HEK293T (cell line): ENCODE measurements around the gene IFNLR1.

ENCODE experiments used
- CTCF ChIA-PET: fragments of 350-600 bp; formaldehyde crosslinking; extraction: SDS; loops from one replicate; lab custom pipeline; 2021; ENCODE audit warnings: antibody characterized with exemption, inconsistent platforms; lab: Yijun Ruan, JAX
- POLR2A ChIA-PET: fragments of 350-600 bp; formaldehyde crosslinking; extraction: SDS; loops from one replicate; lab custom pipeline; 2020; ENCODE audit warnings: antibody characterized with exemption, inconsistent platforms; lab: Yijun Ruan, JAX
- DNase-seq: peaks from one replicate; pipeline ENCODE4 v3.0.0; 2012; ENCODE audit warnings: mixed read lengths; ENCODE audit errors: extremely low spot score
- ARNT ChIP-seq: fragments of 450-650 bp; IDR thresholded peaks from 2 replicates; pipeline ENCODE4 v1.6.1; 2017; ENCODE audit warnings: mild to moderate bottlenecking
- BHLHE40 ChIP-seq: fragments of 450-650 bp; IDR thresholded peaks from 2 replicates; pipeline ENCODE4 v1.6.1; 2016; ENCODE audit warnings: mild to moderate bottlenecking, moderate library complexity, borderline replicate concordance
- CTBP1 ChIP-seq: fragments of 450-650 bp; IDR thresholded peaks from 2 replicates; pipeline ENCODE4 v1.6.1; 2016; ENCODE audit warnings: borderline replicate concordance
- ELF4 ChIP-seq: fragments of 450-650 bp; IDR thresholded peaks from 2 replicates; pipeline ENCODE4 v1.6.1; 2017; ENCODE audit warnings: antibody characterized with exemption
- FOXA1 ChIP-seq: fragments of 450-650 bp; IDR thresholded peaks from 2 replicates; pipeline ENCODE4 v1.6.1; 2016; ENCODE audit warnings: mild to moderate bottlenecking
- FOXK2 ChIP-seq: fragments of 450-650 bp; IDR thresholded peaks from 2 replicates; pipeline ENCODE4 v1.6.1; 2016; ENCODE audit warnings: mild to moderate bottlenecking
- FOXM1 ChIP-seq: fragments of 450-650 bp; IDR thresholded peaks from 2 replicates; pipeline ENCODE4 v1.6.1; 2017; ENCODE audit warnings: mild to moderate bottlenecking, borderline replicate concordance
- HDGF ChIP-seq: fragments of 450-650 bp; IDR thresholded peaks from 2 replicates; pipeline ENCODE4 v1.6.1; 2017; ENCODE audit warnings: antibody characterized with exemption, borderline replicate concordance
- L3MBTL2 ChIP-seq: fragments of 450-650 bp; conservative IDR thresholded peaks from 2 replicates; pipeline ENCODE4 v1.6.1; 2016; ENCODE audit warnings: mild to moderate bottlenecking
- LEF1 ChIP-seq: fragments of 450-650 bp; IDR thresholded peaks from 2 replicates; pipeline ENCODE4 v1.6.1; 2017; ENCODE audit warnings: mild to moderate bottlenecking, borderline replicate concordance
- NFRKB ChIP-seq: fragments of 450-650 bp; IDR thresholded peaks from 2 replicates; pipeline ENCODE4 v1.6.1; 2016; ENCODE audit warnings: mild to moderate bottlenecking, moderate library complexity
- SP1 ChIP-seq: fragments of 450-650 bp; IDR thresholded peaks from 2 replicates; pipeline ENCODE4 v1.6.1; 2017
- SUZ12 ChIP-seq: fragments of 450-650 bp; IDR thresholded peaks from 2 replicates; pipeline ENCODE4 v1.6.1; 2016; ENCODE audit warnings: mild to moderate bottlenecking
- TARDBP ChIP-seq: fragments of 450-650 bp; IDR thresholded peaks from 2 replicates; pipeline ENCODE4 v1.6.1; 2016
- ZNF384 ChIP-seq: fragments of 450-650 bp; IDR thresholded peaks from 2 replicates; pipeline ENCODE4 v1.6.1; 2016
- TF ChIP-seq, protein P1 (sequence below): fragments of 450-650 bp; IDR thresholded peaks from 2 replicates; pipeline ENCODE4 v1.6.1; 2016

IFNLR1 gene

DNA sequence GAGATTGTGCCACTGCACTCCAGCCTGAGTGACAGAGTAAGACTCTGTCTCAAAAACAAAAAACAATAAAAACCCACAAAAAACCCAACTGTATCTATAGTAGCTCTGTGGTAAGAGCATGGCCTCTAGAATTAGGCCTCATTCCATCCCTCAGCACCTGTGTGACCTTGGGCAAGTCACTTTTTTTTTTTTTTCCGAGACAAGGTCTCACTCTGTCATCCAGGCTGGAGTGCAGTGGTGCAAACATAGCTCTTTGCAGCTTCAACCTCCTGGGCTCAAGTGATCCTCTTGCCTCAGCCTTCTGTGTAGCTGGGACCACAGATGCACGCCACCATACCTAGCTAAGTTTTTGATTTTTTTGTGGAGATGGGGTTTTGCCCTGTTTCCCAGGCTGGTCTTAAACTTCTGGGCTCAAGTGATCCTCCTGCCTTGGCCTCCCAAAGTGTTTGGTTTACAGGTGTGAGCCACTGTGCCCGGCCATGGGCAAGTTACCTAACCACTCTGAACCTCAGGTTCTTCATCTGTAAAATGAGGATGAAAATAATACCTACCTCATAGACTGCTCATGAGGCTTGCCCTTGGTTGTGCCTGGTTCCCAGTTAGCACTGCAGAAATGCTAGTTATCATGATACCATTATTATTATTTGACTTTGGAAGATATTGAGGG is 59.8 kb downstream of the IFNLR1 start:
- ChIA-PET CTCF (interaction anchor here (0.6 to 0.9 kb wide), 2 partner anchors 71 to 416 kb away, joined by 3 to 5 read pairs; no protein-coding TSS in a partner anchor), POLR2A (no interaction called here)
- TF ChIP-seq BHLHE40 (no peak), L3MBTL2 (no peak), SP1 (no peak), HDGF (no peak), FOXK2 (no peak), ARNT (no peak), SUZ12 (no peak), CTBP1 (no peak), LEF1 (no peak), ELF4 (no peak), FOXA1 (no peak), ZNF384 (no peak), FOXM1 (no peak), NFRKB (no peak), TARDBP (no peak)
- TF ChIP-seq, protein P1, sequence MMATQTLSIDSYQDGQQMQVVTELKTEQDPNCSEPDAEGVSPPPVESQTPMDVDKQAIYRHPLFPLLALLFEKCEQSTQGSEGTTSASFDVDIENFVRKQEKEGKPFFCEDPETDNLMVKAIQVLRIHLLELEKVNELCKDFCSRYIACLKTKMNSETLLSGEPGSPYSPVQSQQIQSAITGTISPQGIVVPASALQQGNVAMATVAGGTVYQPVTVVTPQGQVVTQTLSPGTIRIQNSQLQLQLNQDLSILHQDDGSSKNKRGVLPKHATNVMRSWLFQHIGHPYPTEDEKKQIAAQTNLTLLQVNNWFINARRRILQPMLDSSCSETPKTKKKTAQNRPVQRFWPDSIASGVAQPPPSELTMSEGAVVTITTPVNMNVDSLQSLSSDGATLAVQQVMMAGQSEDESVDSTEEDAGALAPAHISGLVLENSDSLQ = no peak
- DNase-seq = no peak

DNA sequence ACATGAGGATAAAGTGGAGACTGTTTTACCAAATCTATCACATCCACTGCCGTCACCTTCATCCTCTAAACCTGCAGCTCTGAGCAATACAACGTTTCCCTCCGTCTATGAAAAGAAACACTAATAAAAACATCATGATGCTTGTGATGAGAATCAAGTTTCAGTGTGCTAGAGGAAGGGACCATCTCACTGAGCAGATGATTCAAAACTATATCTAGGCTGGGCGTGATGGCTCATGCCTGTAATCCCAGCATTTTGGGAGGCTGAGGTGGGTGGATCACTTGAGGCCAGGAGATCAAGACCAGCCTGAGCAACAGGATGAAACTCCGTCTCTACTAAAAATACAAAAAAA is 60.4 kb downstream of the IFNLR1 start:
- POLR2A ChIA-PET = no interaction called here
- TF ChIP-seq SP1 (no peak), BHLHE40 (no peak), ELF4 (no peak), TARDBP (no peak), FOXA1 (no peak), LEF1 (no peak), CTBP1 (no peak), ARNT (no peak), FOXK2 (no peak), NFRKB (no peak), SUZ12 (no peak), L3MBTL2 (no peak), FOXM1 (no peak), HDGF (no peak), ZNF384 (no peak)
- TF ChIP-seq, protein P1 = no peak
- DNase-seq = no peak
- CTCF ChIA-PET = interaction anchor here (0.6 to 0.9 kb wide), 2 partner anchors 72 to 417 kb away, joined by 3 to 5 read pairs; no protein-coding TSS in a partner anchor

DNA sequence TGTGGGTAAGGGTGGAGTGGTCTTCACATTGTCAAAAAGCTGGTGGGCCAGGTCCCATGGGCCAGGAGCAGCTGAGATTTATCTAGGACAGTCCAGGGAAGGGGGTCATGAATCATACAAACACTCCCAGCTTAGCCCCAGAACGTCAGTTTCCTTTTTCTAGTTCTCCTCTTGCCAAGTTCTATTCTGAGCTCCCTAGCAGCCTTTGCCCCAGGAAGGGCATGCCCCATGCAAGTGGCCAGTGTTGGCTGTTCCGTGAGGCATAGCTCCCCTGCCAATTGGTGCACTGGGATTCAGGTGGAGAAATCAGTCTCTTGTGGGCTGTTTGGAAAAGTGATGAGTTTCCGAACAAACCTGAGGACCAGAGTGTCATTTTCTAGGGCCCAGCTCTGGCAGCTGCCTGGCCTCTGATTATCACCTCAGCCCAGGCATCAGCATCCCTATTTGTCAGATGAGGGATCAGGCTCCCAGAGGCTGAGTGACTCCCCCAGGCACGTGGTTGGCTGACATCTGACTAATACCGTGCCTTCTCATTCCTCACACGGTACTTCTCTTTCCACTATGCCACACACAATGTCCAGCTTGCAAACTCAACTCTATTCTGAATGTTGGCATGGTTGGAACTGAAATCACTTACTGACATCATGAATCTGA is 60.9 kb downstream of the IFNLR1 start:
- no peak for DNase-seq
- no peak for TF ChIP-seq CTBP1
- no peak for TF ChIP-seq LEF1
- no peak for TF ChIP-seq HDGF
- no peak for TF ChIP-seq NFRKB
- no peak for TF ChIP-seq ARNT
- POLR2A ChIA-PET = no interaction called here
- CTCF ChIA-PET = no interaction called here

GRCh38 chr1:24125456-24125855 is 61.6 kb downstream of the IFNLR1 start:
- ChIA-PET POLR2A (no interaction called here), CTCF (no interaction called here)
- no peak for DNase-seq
- no peak for TF ChIP-seq ARNT
- no peak for TF ChIP-seq FOXA1
- TF ChIP-seq HDGF = no peak
- TF ChIP-seq FOXM1 = no peak
- no peak for TF ChIP-seq ZNF384
- TF ChIP-seq SP1 = no peak
- TF ChIP-seq LEF1 = no peak
- TF ChIP-seq L3MBTL2 = no peak
- TF ChIP-seq, protein P1 = no peak
- TF ChIP-seq TARDBP = no peak
- no peak for TF ChIP-seq FOXK2
- TF ChIP-seq SUZ12 = no peak

DNA sequence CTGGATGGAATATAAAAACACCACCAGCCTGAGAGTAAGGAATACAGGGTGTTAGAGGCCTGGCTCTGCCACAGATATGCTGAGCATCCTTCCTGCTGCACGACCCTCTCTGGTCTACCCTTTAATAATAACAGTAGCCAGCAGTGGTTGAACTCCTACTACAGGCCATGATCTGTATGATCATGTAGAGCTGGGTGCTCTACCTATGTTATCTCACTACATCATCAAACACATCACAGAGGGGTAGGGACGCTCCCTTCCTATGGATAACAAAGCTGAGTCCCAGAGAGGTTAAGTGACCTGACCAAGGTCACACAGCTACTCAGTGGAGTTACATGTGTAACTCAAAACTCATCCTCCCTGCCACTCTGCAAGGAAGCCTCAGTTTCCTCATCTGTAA is 62.1 kb downstream of the IFNLR1 start:
- DNase-seq = no peak
- TF ChIP-seq FOXM1 = no peak
- TF ChIP-seq BHLHE40 = no peak
- no peak for TF ChIP-seq ELF4
- no peak for TF ChIP-seq SUZ12
- ChIA-PET CTCF (no interaction called here), POLR2A (no interaction called here)

DNA sequence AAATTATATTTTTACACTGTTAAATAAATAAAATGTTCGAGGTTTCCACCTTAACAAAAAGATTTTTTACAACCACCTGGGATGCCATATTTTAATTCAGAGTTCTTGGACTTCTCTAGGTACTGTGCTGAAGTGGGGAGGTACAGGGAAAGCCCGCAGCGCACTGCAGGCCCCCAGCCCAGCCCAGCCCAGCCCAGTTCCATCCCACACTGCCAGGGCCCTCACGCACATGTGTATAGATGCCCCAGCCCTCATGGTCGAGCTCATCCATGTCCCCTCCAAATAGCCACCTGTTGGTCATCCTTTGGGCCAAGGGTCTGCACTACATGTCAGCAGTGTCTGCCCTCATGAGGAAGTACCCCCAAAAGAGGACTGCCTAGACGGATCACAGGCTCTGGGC is 63.5 kb downstream of the IFNLR1 start:
- TF ChIP-seq SP1 (no peak), SUZ12 (no peak), L3MBTL2 (no peak), NFRKB (no peak), LEF1 (no peak), BHLHE40 (no peak), FOXM1 (no peak), HDGF (no peak), FOXK2 (no peak), TARDBP (no peak), ARNT (no peak), CTBP1 (no peak), ELF4 (no peak), FOXA1 (no peak)
- TF ChIP-seq, protein P1 = no peak
- CTCF ChIA-PET = no interaction called here
- DNase-seq = no peak
- POLR2A ChIA-PET = no interaction called here
